K562 (cell line): ENCODE measurements around the gene FOCAD. TPM values are rescaled to one million over a fixed set of nuclear protein-coding genes. Genes with fewer than 3 reads are reported as not detected.

Source experiments
- ATAC-seq: fragments of 200-7000 bp; cut with Tn5 transposase; 3 replicates; pipeline ENCODE4 v1.9.1; 2020; ENCODE audit warnings: moderate library complexity
- BruUV-seq: library from RNA; stranded (reverse); fragments of 400-500 nt; replicated peaks from 2 replicates; lab custom pipeline; 2021; lab: Mats Ljungman, UMichigan
- CTCF ChIA-PET: fragments of 300-600 bp; formaldehyde crosslinking; extraction: SDS; loops from one replicate; lab custom pipeline; 2021; ENCODE audit warnings: low intra/inter-chr PET ratio; lab: Yijun Ruan, JAX
- POLR2A ChIA-PET: fragments of 300-600, 350-650 bp; sonication (Branson Sonifier 250); formaldehyde crosslinking; extraction: SDS; loops from one replicate; lab custom pipeline; 2021; ENCODE audit warnings: antibody characterized with exemption, inconsistent platforms; lab: Yijun Ruan, JAX
- DNase-seq, 4 experiments: peaks; one replicate each; pipeline versions ENCODE4 v3.0.0 to v3.0.0-alpha.2; 2011 to 2018; ENCODE audit warnings: low spot score in 3 of 4, mixed read lengths in 3 of 4; ENCODE audit errors: extremely low read depth in 1 of 4
- FAIRE-seq: peaks from 2 replicates; lab custom pipeline; 2011; peaks lifted over from hg19 to GRCh38; lab: Jason Lieb, UNC
- H2AFZ ChIP-seq: 2 replicates; pipeline ENCODE4 v1.6.0; 2011; ENCODE audit warnings: low read depth, low read length, control low read depth, inconsistent platforms
- H3K27ac ChIP-seq: fragments of 200-600 bp; 3 replicates; pipeline ENCODE4 v1.8.0; 2011; ENCODE audit warnings: low read depth, mild to moderate bottlenecking, control low read depth, inconsistent platforms, low read length, moderate library complexity, mixed read lengths; ENCODE audit errors: extremely low read depth
- H3K27me3 ChIP-seq, 2 experiments: fragments of 300-600 bp in 1 of 2; 2 replicates in 1 of 2; 3 replicates in 1 of 2; pipeline versions ENCODE4 v1.6.0 to v1.8.0; 2011; ENCODE audit warnings: inconsistent platforms in 2 of 2, low read length in 2 of 2, mild to moderate bottlenecking in 1 of 2, mixed read lengths in 1 of 2, moderate library complexity in 1 of 2; ENCODE audit not compliant: control insufficient read depth in 2 of 2, insufficient read depth in 2 of 2
- H3K36me3 ChIP-seq: fragments of 300-600 bp; 3 replicates; pipeline ENCODE4 v1.8.0; 2011; ENCODE audit warnings: mild to moderate bottlenecking, low read length, inconsistent platforms; ENCODE audit not compliant: control insufficient read depth, insufficient read depth
- H3K4me1 ChIP-seq, 2 experiments: fragments of 200-600 bp in 1 of 2; replicated peaks in 1 of 2; 2 replicates in 1 of 2; 3 replicates in 1 of 2; pipeline versions ENCODE4 v1.5.1 to v1.8.0; 2011; ENCODE audit warnings: inconsistent platforms in 2 of 2, low read length in 2 of 2, mild to moderate bottlenecking in 1 of 2, mixed read lengths in 1 of 2, moderate library complexity in 1 of 2; ENCODE audit not compliant: control insufficient read depth in 2 of 2, insufficient read depth in 2 of 2
- H3K4me2 ChIP-seq: 2 replicates; pipeline ENCODE4 v1.6.1; 2011; ENCODE audit warnings: low read length, control low read depth, inconsistent platforms, mixed read lengths; ENCODE audit not compliant: insufficient read depth
- H3K4me3 ChIP-seq: fragments of 200-600 bp; sonication (generic), shearing (Covaris generic); 2 replicates; pipeline ENCODE4 v1.5.1; 2016; ENCODE audit warnings: control low read depth, inconsistent platforms
- H3K79me2 ChIP-seq: fragments of 200-600 bp; 3 replicates; pipeline ENCODE4 v1.8.0; 2011; ENCODE audit warnings: low read length, inconsistent platforms; ENCODE audit not compliant: control insufficient read depth, insufficient read depth
- H3K9ac ChIP-seq, 2 experiments: 2 replicates each; pipeline versions ENCODE4 v1.6.0 to v1.6.1; 2011; ENCODE audit warnings: low read depth in 2 of 2, low read length in 2 of 2, control low read depth in 1 of 2, inconsistent platforms in 1 of 2, mild to moderate bottlenecking in 1 of 2, mixed read lengths in 1 of 2; ENCODE audit not compliant: insufficient read depth in 1 of 2
- H3K9me1 ChIP-seq: one replicate; pipeline ENCODE4 v1.6.0; 2011; ENCODE audit warnings: inconsistent platforms, mild to moderate bottlenecking, low read length, moderate library complexity; ENCODE audit not compliant: control insufficient read depth, insufficient read depth
- H3K9me3 ChIP-seq: replicated peaks from 2 replicates; pipeline ENCODE4 v1.5.1; 2011; ENCODE audit warnings: low read depth, low read length, inconsistent platforms; ENCODE audit not compliant: control insufficient read depth, insufficient read depth
- H4K20me1 ChIP-seq: replicated peaks from 2 replicates; pipeline ENCODE4 v1.6.1; 2011; ENCODE audit warnings: low read length, inconsistent platforms, mixed read lengths; ENCODE audit not compliant: control insufficient read depth, insufficient read depth
- ARID1B ChIP-seq: fragments of 450-650 bp; IDR thresholded peaks from 2 replicates; pipeline ENCODE4 v1.6.1; 2016; ENCODE audit warnings: antibody characterized with exemption, mild to moderate bottlenecking, inconsistent platforms
- BRCA1 ChIP-seq, 2 experiments: fragments of 450-650 bp in 1 of 2; sonication (generic) in 1 of 2; formaldehyde crosslinking in 1 of 2; IDR thresholded peaks; 2 replicates each; pipeline versions ENCODE4 v1.5.0 to v1.6.1; 2017 to 2020; ENCODE audit warnings: mild to moderate bottlenecking in 1 of 2, missing genetic modification reagents in 1 of 2
- HOMEZ ChIP-seq: fragments of 250-450 bp; sonication (Bioruptor Pico); IDR thresholded peaks from 2 replicates; pipeline ENCODE4 v1.4.0; 2020; ENCODE audit warnings: mild to moderate bottlenecking, moderate library complexity
- HSF4 ChIP-seq: fragments of 250-450 bp; sonication (Bioruptor Pico); IDR thresholded peaks from 2 replicates; pipeline ENCODE4 v2.1.2; 2022; ENCODE audit warnings: mild to moderate bottlenecking, moderate library complexity, borderline replicate concordance
- RFX1 ChIP-seq: fragments of 450-650 bp; IDR thresholded peaks from 2 replicates; pipeline ENCODE4 v1.6.1; 2016; ENCODE audit warnings: mild to moderate bottlenecking, moderate library complexity
- ZNF695 ChIP-seq: fragments of 450-650 bp; formaldehyde crosslinking; IDR thresholded peaks from 2 replicates; pipeline ENCODE4 v1.4.0; 2020; ENCODE audit warnings: mild to moderate bottlenecking, moderate library complexity
- WGBS: fragments of 100-300 bp; shearing (Covaris generic); methylation state at CpG from one replicate; pipeline ENCODE4 v1.1.6; 2016; ENCODE audit warnings: low coverage, mixed read lengths; ENCODE audit not compliant: insufficient coverage; ENCODE audit errors: missing lambda C conversion rate; 5-methylcytosine and 5-hydroxymethylcytosine counted together
- in situ Hi-C: fragments of 300-500 bp; cut with MboI; formaldehyde crosslinking; loops from 4 replicates; pipeline ENCODE4 v1.15.0; 2018; ENCODE audit warnings: inconsistent platforms, mixed read lengths
- intact Hi-C: fragments of 100-400 bp; cut with micrococcal nuclease; formaldehyde crosslinking; loops from 2 replicates; pipeline ENCODE4 v1.14.2; 2022
- polyA plus RNA-seq, 8 experiments: library from polyadenylated mRNA; depleted of rRNA in 4 of 8; stranded (reverse) in 5 of 8; unstranded in 3 of 8; fragments of >200 nt; fragmentation: Nextera tagmentation in 2 of 8; fragmentation: Illumina TruSeq in 1 of 8; extraction: Ambion mirVana in 2 of 8; extraction: Trizol in 1 of 8; gene quantifications; 2 replicates each; pipeline versions ENCODE4 v1.2.1 to v1.2.3, GENCODE V29; 2011 to 2014; ENCODE audit warnings: inconsistent platforms in 1 of 8, missing spikeins in 1 of 8
- total RNA-seq, 7 experiments: library from RNA; depleted of rRNA in 6 of 7; stranded (reverse); fragments of >200 nt in 6 of 7; fragmentation: Illumina TruSeq in 2 of 7; extraction: Trizol in 2 of 7; gene quantifications; 2 replicates each; pipeline versions ENCODE4 v1.2.1 to v1.2.3, GENCODE V29; 2011 to 2021; ENCODE audit warnings: low replicate concordance in 1 of 7
- TF ChIP-seq, protein P1 (sequence below): IDR thresholded peaks from 2 replicates; pipeline ENCODE4 v1.6.1; 2016; ENCODE audit warnings: missing genetic modification characterization, missing compliant biosample characterization
- TF ChIP-seq, protein P2 (sequence below): fragments of 200-600 bp; sonication (generic); IDR thresholded peaks from one replicate; pipeline ENCODE4 v1.6.1; 2012; ENCODE audit warnings: mild to moderate bottlenecking, low read depth, low read length, inconsistent platforms

Gene FOCAD
- total and polyA plus RNA-seq, 9 of the 15 experiments (the other 6 are each of a cell fraction or from before 2014, with no cell fraction given), result 0.13 to 2.4 (median 1.6) TPM

GRCh38 chr9:20707708-20708107 lies 23.6 kb downstream of the FOCAD start:
- H3K4me3 ChIP-seq, result no peak overlapping the region
- H3K79me2 ChIP-seq, result no peaks in the 10 kb centered on the region
- no peak overlapping the region for H3K4me2 ChIP-seq
- DNase-seq, result no peak
- POLR2A ChIA-PET, result interaction anchor here (1.2 kb wide), 1 partner anchor 22 kb away, joined by 4 read pairs; no protein-coding TSS in a partner anchor
- BruUV-seq, result no TSS peak
- H3K4me1 ChIP-seq, result no peaks in the 10 kb centered on the region
- no peak for ATAC-seq
- CTCF ChIA-PET, result no interaction called here
- no peak overlapping the region for H3K27ac ChIP-seq
- in situ Hi-C loops (no loop called here), intact Hi-C loops (no loop called here)
- no peaks in the 10 kb centered on the region for H4K20me1 ChIP-seq
- H3K9me3 ChIP-seq, result no peaks in the 10 kb centered on the region
- H3K36me3 ChIP-seq, result no peaks in the 10 kb centered on the region
- no peak for FAIRE-seq
- no peaks in the 10 kb centered on the region for H3K27me3 ChIP-seq
- H3K9me1 ChIP-seq, result no peaks in the 10 kb centered on the region
- 6% methylated on average over 2 of the region's 2 CpGs for WGBS
- H3K9ac ChIP-seq, result no peak overlapping the region
- H2AFZ ChIP-seq, result no peak overlapping the region
- no peak for TF ChIP-seq RFX1
- TF ChIP-seq, protein P1, sequence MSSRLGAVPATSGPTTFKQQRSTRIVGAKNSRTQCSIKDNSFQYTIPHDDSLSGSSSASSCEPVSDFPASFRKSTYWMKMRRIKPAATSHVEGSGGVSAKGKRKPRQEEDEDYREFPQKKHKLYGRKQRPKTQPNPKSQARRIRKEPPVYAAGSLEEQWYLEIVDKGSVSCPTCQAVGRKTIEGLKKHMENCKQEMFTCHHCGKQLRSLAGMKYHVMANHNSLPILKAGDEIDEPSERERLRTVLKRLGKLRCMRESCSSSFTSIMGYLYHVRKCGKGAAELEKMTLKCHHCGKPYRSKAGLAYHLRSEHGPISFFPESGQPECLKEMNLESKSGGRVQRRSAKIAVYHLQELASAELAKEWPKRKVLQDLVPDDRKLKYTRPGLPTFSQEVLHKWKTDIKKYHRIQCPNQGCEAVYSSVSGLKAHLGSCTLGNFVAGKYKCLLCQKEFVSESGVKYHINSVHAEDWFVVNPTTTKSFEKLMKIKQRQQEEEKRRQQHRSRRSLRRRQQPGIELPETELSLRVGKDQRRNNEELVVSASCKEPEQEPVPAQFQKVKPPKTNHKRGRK (tag), result no peak
- TF ChIP-seq HOMEZ (CRISPR knock-in tag), result no peak
- no peak for TF ChIP-seq ZNF695 (CRISPR knock-in tag)
- no peak for TF ChIP-seq BRCA1 (IDR thresholded peaks at IDR 0.05)
- TF ChIP-seq BRCA1 (CRISPR knock-in tag; IDR thresholded peaks at IDR 0.05), result no peak
- no peak for TF ChIP-seq HSF4 (CRISPR knock-in tag)
- no peak for TF ChIP-seq ARID1B
- TF ChIP-seq, protein P2, sequence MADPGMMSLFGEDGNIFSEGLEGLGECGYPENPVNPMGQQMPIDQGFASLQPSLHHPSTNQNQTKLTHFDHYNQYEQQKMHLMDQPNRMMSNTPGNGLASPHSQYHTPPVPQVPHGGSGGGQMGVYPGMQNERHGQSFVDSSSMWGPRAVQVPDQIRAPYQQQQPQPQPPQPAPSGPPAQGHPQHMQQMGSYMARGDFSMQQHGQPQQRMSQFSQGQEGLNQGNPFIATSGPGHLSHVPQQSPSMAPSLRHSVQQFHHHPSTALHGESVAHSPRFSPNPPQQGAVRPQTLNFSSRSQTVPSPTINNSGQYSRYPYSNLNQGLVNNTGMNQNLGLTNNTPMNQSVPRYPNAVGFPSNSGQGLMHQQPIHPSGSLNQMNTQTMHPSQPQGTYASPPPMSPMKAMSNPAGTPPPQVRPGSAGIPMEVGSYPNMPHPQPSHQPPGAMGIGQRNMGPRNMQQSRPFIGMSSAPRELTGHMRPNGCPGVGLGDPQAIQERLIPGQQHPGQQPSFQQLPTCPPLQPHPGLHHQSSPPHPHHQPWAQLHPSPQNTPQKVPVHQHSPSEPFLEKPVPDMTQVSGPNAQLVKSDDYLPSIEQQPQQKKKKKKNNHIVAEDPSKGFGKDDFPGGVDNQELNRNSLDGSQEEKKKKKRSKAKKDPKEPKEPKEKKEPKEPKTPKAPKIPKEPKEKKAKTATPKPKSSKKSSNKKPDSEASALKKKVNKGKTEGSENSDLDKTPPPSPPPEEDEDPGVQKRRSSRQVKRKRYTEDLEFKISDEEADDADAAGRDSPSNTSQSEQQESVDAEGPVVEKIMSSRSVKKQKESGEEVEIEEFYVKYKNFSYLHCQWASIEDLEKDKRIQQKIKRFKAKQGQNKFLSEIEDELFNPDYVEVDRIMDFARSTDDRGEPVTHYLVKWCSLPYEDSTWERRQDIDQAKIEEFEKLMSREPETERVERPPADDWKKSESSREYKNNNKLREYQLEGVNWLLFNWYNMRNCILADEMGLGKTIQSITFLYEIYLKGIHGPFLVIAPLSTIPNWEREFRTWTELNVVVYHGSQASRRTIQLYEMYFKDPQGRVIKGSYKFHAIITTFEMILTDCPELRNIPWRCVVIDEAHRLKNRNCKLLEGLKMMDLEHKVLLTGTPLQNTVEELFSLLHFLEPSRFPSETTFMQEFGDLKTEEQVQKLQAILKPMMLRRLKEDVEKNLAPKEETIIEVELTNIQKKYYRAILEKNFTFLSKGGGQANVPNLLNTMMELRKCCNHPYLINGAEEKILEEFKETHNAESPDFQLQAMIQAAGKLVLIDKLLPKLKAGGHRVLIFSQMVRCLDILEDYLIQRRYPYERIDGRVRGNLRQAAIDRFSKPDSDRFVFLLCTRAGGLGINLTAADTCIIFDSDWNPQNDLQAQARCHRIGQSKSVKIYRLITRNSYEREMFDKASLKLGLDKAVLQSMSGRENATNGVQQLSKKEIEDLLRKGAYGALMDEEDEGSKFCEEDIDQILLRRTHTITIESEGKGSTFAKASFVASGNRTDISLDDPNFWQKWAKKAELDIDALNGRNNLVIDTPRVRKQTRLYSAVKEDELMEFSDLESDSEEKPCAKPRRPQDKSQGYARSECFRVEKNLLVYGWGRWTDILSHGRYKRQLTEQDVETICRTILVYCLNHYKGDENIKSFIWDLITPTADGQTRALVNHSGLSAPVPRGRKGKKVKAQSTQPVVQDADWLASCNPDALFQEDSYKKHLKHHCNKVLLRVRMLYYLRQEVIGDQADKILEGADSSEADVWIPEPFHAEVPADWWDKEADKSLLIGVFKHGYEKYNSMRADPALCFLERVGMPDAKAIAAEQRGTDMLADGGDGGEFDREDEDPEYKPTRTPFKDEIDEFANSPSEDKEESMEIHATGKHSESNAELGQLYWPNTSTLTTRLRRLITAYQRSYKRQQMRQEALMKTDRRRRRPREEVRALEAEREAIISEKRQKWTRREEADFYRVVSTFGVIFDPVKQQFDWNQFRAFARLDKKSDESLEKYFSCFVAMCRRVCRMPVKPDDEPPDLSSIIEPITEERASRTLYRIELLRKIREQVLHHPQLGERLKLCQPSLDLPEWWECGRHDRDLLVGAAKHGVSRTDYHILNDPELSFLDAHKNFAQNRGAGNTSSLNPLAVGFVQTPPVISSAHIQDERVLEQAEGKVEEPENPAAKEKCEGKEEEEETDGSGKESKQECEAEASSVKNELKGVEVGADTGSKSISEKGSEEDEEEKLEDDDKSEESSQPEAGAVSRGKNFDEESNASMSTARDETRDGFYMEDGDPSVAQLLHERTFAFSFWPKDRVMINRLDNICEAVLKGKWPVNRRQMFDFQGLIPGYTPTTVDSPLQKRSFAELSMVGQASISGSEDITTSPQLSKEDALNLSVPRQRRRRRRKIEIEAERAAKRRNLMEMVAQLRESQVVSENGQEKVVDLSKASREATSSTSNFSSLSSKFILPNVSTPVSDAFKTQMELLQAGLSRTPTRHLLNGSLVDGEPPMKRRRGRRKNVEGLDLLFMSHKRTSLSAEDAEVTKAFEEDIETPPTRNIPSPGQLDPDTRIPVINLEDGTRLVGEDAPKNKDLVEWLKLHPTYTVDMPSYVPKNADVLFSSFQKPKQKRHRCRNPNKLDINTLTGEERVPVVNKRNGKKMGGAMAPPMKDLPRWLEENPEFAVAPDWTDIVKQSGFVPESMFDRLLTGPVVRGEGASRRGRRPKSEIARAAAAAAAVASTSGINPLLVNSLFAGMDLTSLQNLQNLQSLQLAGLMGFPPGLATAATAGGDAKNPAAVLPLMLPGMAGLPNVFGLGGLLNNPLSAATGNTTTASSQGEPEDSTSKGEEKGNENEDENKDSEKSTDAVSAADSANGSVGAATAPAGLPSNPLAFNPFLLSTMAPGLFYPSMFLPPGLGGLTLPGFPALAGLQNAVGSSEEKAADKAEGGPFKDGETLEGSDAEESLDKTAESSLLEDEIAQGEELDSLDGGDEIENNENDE, result no peak
